Measurements from ENCODE around the gene SORCS3. TPM values are rescaled to one million over a fixed set of nuclear protein-coding genes. Genes with fewer than 3 reads are reported as not detected.

SORCS3 gene
- total RNA-seq, 1 experiment from 2014 or later, result 0.94 TPM

- TF ChIP-seq USF1 (CRISPR knock-in tag; IDR thresholded peaks at IDR 0.05), result no peak
- TF ChIP-seq HMGXB4 (CRISPR knock-in tag; IDR thresholded peaks at IDR 0.05), result no peak
- TF ChIP-seq NR1H2 (CRISPR knock-in tag; IDR thresholded peaks at IDR 0.05), result no peak
- TF ChIP-seq ZNF671 (CRISPR knock-in tag; IDR thresholded peaks at IDR 0.05), result no peak
- no peak for TF ChIP-seq PREB (CRISPR knock-in tag; IDR thresholded peaks at IDR 0.05; ENCODE audit: borderline replicate concordance)
- TF ChIP-seq OVOL2 (CRISPR knock-in tag; IDR thresholded peaks at IDR 0.05; ENCODE audit: borderline replicate concordance), result no peak
- no peak for TF ChIP-seq ZNF138 (CRISPR knock-in tag; conservative IDR thresholded peaks at IDR 0.05)
- TF ChIP-seq USF2 (CRISPR knock-in tag; IDR thresholded peaks at IDR 0.05), result no peak
- TF ChIP-seq ATF3 (CRISPR knock-in tag; conservative IDR thresholded peaks at IDR 0.05), result no peak
- TF ChIP-seq JUN (CRISPR knock-in tag; IDR thresholded peaks at IDR 0.05), result no peak
- TF ChIP-seq MXD4 (CRISPR knock-in tag; IDR thresholded peaks at IDR 0.05; ENCODE audit: borderline replicate concordance), result no peak
- TF ChIP-seq ESRRA (CRISPR knock-in tag; IDR thresholded peaks at IDR 0.05; ENCODE audit: borderline replicate concordance), result no peak
- TF ChIP-seq ZNF232 (CRISPR knock-in tag; IDR thresholded peaks at IDR 0.05), result no peak
- no peak for TF ChIP-seq ATF1 (CRISPR knock-in tag; IDR thresholded peaks at IDR 0.05)
- TF ChIP-seq ZNF396 (CRISPR knock-in tag; IDR thresholded peaks at IDR 0.05; ENCODE audit: borderline replicate concordance), result no peak
- no peak for TF ChIP-seq ZBTB21 (CRISPR knock-in tag; IDR thresholded peaks at IDR 0.05; ENCODE audit: borderline replicate concordance)
- no peak for TF ChIP-seq MLX (CRISPR knock-in tag; IDR thresholded peaks at IDR 0.05)
- no peak for TF ChIP-seq ETV6 (CRISPR knock-in tag; IDR thresholded peaks at IDR 0.05)
- TF ChIP-seq SMAD4 (CRISPR knock-in tag; IDR thresholded peaks at IDR 0.05), result no peak
- no peak for TF ChIP-seq ATF2 (CRISPR knock-in tag; IDR thresholded peaks at IDR 0.05; ENCODE audit: borderline replicate concordance, low read depth)
- POLR2A ChIA-PET, result no interaction called here
- no peak for ATAC-seq
- CTCF ChIA-PET, result interaction anchor here (0.8 to 1.4 kb wide), 3 partner anchors 57 to 628 kb away, joined by 4 to 5 read pairs (median 5); partner anchors contain the start of gene CFAP58
- Mint-ChIP-seq H3K36me3 (peaks cover 7% of the 10 kb centered on the region), H3K4me1 (no peaks in the 10 kb centered on the region), H3K27me3 (ENCODE audit: low read depth) (no peaks in the 10 kb centered on the region), H3K4me3 (no peak overlapping the region), H3K27ac (no peak overlapping the region), H3K9me3 (peaks cover 23% of the 10 kb centered on the region)
- DNase-seq (ENCODE audit: low spot score), result no peak
Measured at GRCh38 chr10:104981995-104982394, 340.9 kb downstream of the SORCS3 start.

- CTCF ChIA-PET, result no interaction called here
- Mint-ChIP-seq H3K27me3 (ENCODE audit: low read depth) (no peaks in the 10 kb centered on the region), H3K4me1 (peaks cover 36% of the 10 kb centered on the region), H3K4me3 (no peak overlapping the region), H3K36me3 (peaks cover 7% of the 10 kb centered on the region), H3K9me3 (peaks cover 22% of the 10 kb centered on the region), H3K27ac (no peak overlapping the region)
- POLR2A ChIA-PET, result no interaction called here
- DNase-seq (ENCODE audit: low spot score) (no peak), ATAC-seq (no peak)
- TF ChIP-seq PREB (CRISPR knock-in tag; IDR thresholded peaks at IDR 0.05; ENCODE audit: borderline replicate concordance) (no peak), ZNF512 (CRISPR knock-in tag; IDR thresholded peaks at IDR 0.05; ENCODE audit: borderline replicate concordance) (no peak), TEAD4 (CRISPR knock-in tag; IDR thresholded peaks at IDR 0.05) (no peak), TP53 (CRISPR knock-in tag; IDR thresholded peaks at IDR 0.05) (no peak), ZNF396 (CRISPR knock-in tag; IDR thresholded peaks at IDR 0.05; ENCODE audit: borderline replicate concordance) (no peak), GABPB1 (CRISPR knock-in tag; IDR thresholded peaks at IDR 0.05) (no peak), TEAD1 (CRISPR knock-in tag; IDR thresholded peaks at IDR 0.05) (no peak), RELA (CRISPR knock-in tag; IDR thresholded peaks at IDR 0.05; ENCODE audit: borderline replicate concordance) (no peak)
Measured at GRCh38 chr10:104988686-104989085, 347.6 kb downstream of the SORCS3 start.

All from WTC11 (cell line).